ENCODE measurements around the gene SPIN2B. TPM values are rescaled to one million over a fixed set of nuclear protein-coding genes. Genes with fewer than 3 reads are reported as not detected.

SPIN2B gene
- total RNA-seq, 4 donors from 2014 or later: 2.2 to 7.4 (median 3.2) TPM

DNA sequence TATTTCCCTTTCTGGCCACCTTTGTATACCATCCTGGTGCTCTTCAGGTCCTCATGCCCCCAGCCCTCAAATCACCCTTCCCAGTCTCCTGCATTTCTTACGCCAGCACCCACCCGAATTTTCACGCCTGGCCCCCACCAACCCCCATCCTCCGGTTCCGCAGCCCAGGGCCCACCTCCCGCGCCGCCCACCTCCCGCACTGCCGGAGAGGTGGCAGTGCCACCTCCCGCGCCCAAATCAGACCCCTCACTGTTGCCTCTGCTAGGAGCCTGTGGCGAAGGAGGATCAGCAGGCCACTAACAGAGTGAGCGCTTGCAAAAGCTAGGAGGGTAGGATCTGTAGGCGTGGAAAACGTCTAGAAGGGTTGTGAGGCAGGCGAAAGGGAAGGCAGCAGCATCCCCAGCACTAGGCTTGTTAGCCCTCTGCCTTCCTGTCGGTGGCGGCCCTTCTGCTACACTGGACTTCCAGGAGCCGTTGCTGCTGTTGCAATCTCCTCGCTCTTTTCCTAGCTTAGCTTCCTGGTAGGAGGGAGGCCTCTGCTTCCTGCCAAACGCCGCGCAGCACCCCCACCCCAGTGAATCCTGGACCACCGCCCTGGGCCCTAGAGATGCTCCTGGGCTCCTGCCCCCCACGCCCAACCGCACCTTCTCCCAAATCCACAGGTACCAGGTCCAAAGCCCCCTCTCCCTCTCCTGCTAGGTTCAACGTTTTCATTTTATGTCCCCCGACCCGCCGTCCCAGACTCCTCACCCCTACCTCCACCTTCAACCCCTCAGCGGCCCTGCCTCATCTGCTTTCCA, 51.0 kb downstream of the SPIN2B start:
- intact Hi-C loops (cut with DNase I): no loop called here
- H3K27me3 ChIP-seq: no peaks in the 10 kb centered on the region
- DNase-seq: no peak
- no peaks in the 10 kb centered on the region for H3K4me1 ChIP-seq
- no peak overlapping the region for H3K27ac ChIP-seq
- TF ChIP-seq, protein P1, sequence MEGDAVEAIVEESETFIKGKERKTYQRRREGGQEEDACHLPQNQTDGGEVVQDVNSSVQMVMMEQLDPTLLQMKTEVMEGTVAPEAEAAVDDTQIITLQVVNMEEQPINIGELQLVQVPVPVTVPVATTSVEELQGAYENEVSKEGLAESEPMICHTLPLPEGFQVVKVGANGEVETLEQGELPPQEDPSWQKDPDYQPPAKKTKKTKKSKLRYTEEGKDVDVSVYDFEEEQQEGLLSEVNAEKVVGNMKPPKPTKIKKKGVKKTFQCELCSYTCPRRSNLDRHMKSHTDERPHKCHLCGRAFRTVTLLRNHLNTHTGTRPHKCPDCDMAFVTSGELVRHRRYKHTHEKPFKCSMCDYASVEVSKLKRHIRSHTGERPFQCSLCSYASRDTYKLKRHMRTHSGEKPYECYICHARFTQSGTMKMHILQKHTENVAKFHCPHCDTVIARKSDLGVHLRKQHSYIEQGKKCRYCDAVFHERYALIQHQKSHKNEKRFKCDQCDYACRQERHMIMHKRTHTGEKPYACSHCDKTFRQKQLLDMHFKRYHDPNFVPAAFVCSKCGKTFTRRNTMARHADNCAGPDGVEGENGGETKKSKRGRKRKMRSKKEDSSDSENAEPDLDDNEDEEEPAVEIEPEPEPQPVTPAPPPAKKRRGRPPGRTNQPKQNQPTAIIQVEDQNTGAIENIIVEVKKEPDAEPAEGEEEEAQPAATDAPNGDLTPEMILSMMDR (IDR thresholded peaks at IDR 0.05): no peak
- TF ChIP-seq POLR2A (IDR thresholded peaks at IDR 0.05): no peak
- no peaks in the 10 kb centered on the region for H3K9me3 ChIP-seq
- no peaks in the 10 kb centered on the region for H3K36me3 ChIP-seq
- WGBS, 2 donors: 79 to 81% methylated on average over 8 to 22 of the region's 32 CpGs
- no peak overlapping the region for H3K4me3 ChIP-seq

Other genes starting within 250 kb of the SPIN2B start
- gene SPIN3, start 126.0 kb downstream of the SPIN2B start, total RNA-seq: 1 to 10 TPM; 3.1 to 9.3 (median 4.2) TPM
- under 1 TPM in 2 of 4 donors, not detected in 2; 0.19 to 0.22 TPM for gene SPIN2A, start 15.8 kb upstream of the SPIN2B start, total RNA-seq
- gene FAAH2, start 165.2 kb upstream of the SPIN2B start, total RNA-seq: 10 to 100 TPM in 2 of 4 donors, 1 to 10 TPM in 2; 7.2 to 16.1 (median 10.1) TPM

All from esophagus squamous epithelium (tissue), 5 donors.